Measurements from ENCODE around the gene TMEM109.

Gene TMEM109, protein sequence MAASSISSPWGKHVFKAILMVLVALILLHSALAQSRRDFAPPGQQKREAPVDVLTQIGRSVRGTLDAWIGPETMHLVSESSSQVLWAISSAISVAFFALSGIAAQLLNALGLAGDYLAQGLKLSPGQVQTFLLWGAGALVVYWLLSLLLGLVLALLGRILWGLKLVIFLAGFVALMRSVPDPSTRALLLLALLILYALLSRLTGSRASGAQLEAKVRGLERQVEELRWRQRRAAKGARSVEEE

DNA sequence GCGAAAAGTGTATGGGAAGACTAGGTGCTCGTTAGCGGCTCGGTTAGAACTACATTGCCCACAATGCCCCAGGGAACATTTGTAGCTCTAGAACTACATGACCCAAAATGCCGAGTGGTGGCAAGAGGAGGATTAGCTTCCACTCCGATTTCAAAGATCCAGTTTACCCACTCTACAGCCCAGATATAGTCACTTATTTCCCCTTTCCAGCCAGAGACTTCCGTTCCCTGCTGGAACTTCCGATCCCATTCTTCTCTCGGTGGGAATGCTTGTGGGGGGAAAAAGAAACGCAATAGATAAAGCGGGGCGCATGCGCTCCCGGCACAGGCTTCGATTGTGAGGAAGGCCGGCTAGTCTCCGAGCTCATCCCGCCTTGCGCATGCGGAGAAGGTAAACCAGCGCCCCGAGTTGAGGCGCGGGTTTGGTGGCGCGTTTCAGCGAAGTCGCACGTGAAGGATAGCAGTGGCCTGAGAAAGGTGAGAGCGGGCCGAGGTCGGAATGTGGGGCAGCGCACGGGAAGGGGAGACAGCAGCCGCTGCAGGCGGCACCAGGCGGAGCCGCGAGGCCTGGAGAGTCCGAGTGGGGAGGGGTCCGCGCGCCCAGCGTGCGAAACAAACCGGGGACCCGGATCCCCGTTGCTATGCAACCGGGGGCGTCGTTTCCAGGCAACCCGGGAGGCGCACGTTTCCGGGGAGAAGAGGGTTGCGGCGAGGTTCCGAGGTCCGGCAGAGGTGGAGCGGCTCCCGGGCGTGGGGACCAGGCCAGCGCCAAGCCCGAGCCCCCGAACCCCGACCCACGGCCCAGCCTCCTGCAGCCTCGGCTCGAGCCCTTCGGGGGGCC lies at the start of gene TMEM109:
Gene TMEM109, plus strand, starts transcription at position 366 of the 840 bp plus-strand sequence. CDS start 5,536 bp downstream, outside the sequence.
- Histone ChIP-seq H3K4me3 (ENCODE audit: low read depth, low read length) (peak within 1 kb of the TSS; percentile 55), H3K4me1 (ENCODE audit: control insufficient read depth, insufficient read depth, low read length) (no peaks in the 10 kb centered on the region), H3K27ac (ENCODE audit: extremely low read depth, low read depth, low read length) (peak within 1 kb of the TSS; percentile 61), H3K36me3 (ENCODE audit: control insufficient read depth in 2 of 2, insufficient read depth in 1 of 2, low read length in 2 of 2) (peaks cover 0 to 17% of the 10 kb centered on the region in 2 experiments; a peak in 1 of 3 replicates), H3K9me3 (ENCODE audit: control insufficient read depth, insufficient read depth, low read depth, low read length) (no peaks in the 10 kb centered on the region)
- ChIA-PET POLR2A (interaction anchor here (0.6 to 4.0 kb wide), 17 partner anchors 9 to 478 kb away, joined by 3 to 36 read pairs (median 4); partner anchors contain the start of genes CYB561A3, PRPF19, TMEM132A and TMEM138), CTCF (interaction anchor here (0.6 to 6.2 kb wide), 7 partner anchors 14 to 603 kb away, joined by 3 to 30 read pairs (median 5); no protein-coding TSS in a partner anchor)
- TF ChIP-seq ZEB2 (tag by site-specific recombination; IDR thresholded peaks at IDR 0.05) (peak; percentile 51; the same call in 1 of the 2 replicates), YY2 (tag by site-specific recombination; IDR thresholded peaks at IDR 0.05) (no peak), ZNF354C (tag by site-specific recombination; IDR thresholded peaks at IDR 0.05; ENCODE audit: borderline replicate concordance, low read depth) (no peak), REPIN1 (tag by site-specific recombination; IDR thresholded peaks at IDR 0.05; ENCODE audit: low read depth) (no peak), MZF1 (tag by site-specific recombination; IDR thresholded peaks at IDR 0.05; ENCODE audit: borderline replicate concordance) (no peak), ZNF37A (tag by site-specific recombination; IDR thresholded peaks at IDR 0.05) (no peak), ZNF133 (tag by site-specific recombination; IDR thresholded peaks at IDR 0.05) (no peak), ZNF776 (tag by site-specific recombination; IDR thresholded peaks at IDR 0.05; ENCODE audit: borderline replicate concordance) (no peak), SP7 (tag by site-specific recombination; IDR thresholded peaks at IDR 0.05) (peak; percentile 20; the same call in 1 of the 2 replicates)
- TF ChIP-seq, protein P1, sequence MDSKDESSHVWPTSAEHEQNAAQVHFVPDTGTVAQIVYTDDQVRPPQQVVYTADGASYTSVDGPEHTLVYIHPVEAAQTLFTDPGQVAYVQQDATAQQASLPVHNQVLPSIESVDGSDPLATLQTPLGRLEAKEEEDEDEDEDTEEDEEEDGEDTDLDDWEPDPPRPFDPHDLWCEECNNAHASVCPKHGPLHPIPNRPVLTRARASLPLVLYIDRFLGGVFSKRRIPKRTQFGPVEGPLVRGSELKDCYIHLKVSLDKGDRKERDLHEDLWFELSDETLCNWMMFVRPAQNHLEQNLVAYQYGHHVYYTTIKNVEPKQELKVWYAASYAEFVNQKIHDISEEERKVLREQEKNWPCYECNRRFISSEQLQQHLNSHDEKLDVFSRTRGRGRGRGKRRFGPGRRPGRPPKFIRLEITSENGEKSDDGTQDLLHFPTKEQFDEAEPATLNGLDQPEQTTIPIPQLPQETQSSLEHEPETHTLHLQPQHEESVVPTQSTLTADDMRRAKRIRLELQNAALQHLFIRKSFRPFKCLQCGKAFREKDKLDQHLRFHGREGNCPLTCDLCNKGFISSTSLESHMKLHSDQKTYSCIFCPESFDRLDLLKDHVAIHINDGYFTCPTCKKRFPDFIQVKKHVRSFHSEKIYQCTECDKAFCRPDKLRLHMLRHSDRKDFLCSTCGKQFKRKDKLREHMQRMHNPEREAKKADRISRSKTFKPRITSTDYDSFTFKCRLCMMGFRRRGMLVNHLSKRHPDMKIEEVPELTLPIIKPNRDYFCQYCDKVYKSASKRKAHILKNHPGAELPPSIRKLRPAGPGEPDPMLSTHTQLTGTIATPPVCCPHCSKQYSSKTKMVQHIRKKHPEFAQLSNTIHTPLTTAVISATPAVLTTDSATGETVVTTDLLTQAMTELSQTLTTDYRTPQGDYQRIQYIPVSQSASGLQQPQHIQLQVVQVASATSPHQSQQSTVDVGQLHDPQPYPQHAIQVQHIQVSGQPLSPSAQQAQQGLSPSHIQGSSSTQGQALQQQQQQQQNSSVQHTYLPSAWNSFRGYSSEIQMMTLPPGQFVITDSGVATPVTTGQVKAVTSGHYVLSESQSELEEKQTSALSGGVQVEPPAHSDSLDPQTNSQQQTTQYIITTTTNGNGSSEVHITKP (tag by site-specific recombination; IDR thresholded peaks at IDR 0.05), result peak; percentile 50
- TF ChIP-seq, protein P2, sequence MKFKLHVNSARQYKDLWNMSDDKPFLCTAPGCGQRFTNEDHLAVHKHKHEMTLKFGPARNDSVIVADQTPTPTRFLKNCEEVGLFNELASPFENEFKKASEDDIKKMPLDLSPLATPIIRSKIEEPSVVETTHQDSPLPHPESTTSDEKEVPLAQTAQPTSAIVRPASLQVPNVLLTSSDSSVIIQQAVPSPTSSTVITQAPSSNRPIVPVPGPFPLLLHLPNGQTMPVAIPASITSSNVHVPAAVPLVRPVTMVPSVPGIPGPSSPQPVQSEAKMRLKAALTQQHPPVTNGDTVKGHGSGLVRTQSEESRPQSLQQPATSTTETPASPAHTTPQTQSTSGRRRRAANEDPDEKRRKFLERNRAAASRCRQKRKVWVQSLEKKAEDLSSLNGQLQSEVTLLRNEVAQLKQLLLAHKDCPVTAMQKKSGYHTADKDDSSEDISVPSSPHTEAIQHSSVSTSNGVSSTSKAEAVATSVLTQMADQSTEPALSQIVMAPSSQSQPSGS (tag by site-specific recombination; IDR thresholded peaks at IDR 0.05; ENCODE audit: low read depth), result no peak
- TF ChIP-seq, protein P3, sequence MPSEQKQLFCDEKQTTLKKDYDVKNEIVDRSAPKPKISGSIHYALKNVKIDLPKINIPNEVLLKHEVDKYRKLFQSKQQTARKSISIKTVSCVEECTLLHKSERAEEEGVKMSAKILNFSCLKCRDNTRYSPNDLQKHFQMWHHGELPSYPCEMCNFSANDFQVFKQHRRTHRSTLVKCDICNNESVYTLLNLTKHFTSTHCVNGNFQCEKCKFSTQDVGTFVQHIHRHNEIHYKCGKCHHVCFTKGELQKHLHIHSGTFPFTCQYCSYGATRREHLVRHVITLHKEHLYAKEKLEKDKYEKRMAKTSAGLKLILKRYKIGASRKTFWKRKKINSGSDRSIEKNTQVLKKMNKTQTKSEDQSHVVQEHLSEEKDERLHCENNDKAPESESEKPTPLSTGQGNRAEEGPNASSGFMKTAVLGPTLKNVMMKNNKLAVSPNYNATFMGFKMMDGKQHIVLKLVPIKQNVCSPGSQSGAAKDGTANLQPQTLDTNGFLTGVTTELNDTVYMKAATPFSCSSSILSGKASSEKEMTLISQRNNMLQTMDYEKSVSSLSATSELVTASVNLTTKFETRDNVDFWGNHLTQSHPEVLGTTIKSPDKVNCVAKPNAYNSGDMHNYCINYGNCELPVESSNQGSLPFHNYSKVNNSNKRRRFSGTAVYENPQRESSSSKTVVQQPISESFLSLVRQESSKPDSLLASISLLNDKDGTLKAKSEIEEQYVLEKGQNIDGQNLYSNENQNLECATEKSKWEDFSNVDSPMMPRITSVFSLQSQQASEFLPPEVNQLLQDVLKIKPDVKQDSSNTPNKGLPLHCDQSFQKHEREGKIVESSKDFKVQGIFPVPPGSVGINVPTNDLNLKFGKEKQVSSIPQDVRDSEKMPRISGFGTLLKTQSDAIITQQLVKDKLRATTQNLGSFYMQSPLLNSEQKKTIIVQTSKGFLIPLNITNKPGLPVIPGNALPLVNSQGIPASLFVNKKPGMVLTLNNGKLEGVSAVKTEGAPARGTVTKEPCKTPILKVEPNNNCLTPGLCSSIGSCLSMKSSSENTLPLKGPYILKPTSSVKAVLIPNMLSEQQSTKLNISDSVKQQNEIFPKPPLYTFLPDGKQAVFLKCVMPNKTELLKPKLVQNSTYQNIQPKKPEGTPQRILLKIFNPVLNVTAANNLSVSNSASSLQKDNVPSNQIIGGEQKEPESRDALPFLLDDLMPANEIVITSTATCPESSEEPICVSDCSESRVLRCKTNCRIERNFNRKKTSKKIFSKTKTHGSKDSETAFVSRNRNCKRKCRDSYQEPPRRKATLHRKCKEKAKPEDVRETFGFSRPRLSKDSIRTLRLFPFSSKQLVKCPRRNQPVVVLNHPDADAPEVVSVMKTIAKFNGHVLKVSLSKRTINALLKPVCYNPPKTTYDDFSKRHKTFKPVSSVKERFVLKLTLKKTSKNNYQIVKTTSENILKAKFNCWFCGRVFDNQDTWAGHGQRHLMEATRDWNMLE (tag by site-specific recombination; conservative IDR thresholded peaks at IDR 0.05; ENCODE audit: low read depth), result 0 out of 2 replicates have a peak, but pooled peaks have one; percentile 46
- TF ChIP-seq, protein P4, sequence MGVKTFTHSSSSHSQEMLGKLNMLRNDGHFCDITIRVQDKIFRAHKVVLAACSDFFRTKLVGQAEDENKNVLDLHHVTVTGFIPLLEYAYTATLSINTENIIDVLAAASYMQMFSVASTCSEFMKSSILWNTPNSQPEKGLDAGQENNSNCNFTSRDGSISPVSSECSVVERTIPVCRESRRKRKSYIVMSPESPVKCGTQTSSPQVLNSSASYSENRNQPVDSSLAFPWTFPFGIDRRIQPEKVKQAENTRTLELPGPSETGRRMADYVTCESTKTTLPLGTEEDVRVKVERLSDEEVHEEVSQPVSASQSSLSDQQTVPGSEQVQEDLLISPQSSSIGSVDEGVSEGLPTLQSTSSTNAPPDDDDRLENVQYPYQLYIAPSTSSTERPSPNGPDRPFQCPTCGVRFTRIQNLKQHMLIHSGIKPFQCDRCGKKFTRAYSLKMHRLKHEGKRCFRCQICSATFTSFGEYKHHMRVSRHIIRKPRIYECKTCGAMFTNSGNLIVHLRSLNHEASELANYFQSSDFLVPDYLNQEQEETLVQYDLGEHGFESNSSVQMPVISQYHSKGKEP (tag by site-specific recombination; IDR thresholded peaks at IDR 0.05), result no peak
- TF ChIP-seq, protein P5, sequence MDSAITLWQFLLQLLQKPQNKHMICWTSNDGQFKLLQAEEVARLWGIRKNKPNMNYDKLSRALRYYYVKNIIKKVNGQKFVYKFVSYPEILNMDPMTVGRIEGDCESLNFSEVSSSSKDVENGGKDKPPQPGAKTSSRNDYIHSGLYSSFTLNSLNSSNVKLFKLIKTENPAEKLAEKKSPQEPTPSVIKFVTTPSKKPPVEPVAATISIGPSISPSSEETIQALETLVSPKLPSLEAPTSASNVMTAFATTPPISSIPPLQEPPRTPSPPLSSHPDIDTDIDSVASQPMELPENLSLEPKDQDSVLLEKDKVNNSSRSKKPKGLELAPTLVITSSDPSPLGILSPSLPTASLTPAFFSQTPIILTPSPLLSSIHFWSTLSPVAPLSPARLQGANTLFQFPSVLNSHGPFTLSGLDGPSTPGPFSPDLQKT (IDR thresholded peaks at IDR 0.05; ENCODE audit: borderline replicate concordance, low read depth, low read length), result no peak
- TF ChIP-seq, protein P6, sequence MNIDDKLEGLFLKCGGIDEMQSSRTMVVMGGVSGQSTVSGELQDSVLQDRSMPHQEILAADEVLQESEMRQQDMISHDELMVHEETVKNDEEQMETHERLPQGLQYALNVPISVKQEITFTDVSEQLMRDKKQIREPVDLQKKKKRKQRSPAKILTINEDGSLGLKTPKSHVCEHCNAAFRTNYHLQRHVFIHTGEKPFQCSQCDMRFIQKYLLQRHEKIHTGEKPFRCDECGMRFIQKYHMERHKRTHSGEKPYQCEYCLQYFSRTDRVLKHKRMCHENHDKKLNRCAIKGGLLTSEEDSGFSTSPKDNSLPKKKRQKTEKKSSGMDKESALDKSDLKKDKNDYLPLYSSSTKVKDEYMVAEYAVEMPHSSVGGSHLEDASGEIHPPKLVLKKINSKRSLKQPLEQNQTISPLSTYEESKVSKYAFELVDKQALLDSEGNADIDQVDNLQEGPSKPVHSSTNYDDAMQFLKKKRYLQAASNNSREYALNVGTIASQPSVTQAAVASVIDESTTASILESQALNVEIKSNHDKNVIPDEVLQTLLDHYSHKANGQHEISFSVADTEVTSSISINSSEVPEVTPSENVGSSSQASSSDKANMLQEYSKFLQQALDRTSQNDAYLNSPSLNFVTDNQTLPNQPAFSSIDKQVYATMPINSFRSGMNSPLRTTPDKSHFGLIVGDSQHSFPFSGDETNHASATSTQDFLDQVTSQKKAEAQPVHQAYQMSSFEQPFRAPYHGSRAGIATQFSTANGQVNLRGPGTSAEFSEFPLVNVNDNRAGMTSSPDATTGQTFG (tag by site-specific recombination; IDR thresholded peaks at IDR 0.05; ENCODE audit: borderline replicate concordance), result no peak
- TF ChIP-seq, protein P7, sequence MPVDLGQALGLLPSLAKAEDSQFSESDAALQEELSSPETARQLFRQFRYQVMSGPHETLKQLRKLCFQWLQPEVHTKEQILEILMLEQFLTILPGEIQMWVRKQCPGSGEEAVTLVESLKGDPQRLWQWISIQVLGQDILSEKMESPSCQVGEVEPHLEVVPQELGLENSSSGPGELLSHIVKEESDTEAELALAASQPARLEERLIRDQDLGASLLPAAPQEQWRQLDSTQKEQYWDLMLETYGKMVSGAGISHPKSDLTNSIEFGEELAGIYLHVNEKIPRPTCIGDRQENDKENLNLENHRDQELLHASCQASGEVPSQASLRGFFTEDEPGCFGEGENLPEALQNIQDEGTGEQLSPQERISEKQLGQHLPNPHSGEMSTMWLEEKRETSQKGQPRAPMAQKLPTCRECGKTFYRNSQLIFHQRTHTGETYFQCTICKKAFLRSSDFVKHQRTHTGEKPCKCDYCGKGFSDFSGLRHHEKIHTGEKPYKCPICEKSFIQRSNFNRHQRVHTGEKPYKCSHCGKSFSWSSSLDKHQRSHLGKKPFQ (tag by site-specific recombination; IDR thresholded peaks at IDR 0.05), result no peak

Data from HEK293 (cell line).